Measurements from ENCODE around the gene PSMB2. TPM values are rescaled to one million over a fixed set of nuclear protein-coding genes. Genes with fewer than 3 reads are reported as not detected.

The PSMB2 gene
- total RNA-seq, 2 experiments from 2014 or later, result 28.7 to 86.3 TPM

GRCh38 chr1:35575416-35575958 lies 65.8 kb downstream of the PSMB2 start:
- BruUV-seq (replicated peaks), result no TSS peak
- Histone ChIP-seq H3K9me3 (ENCODE audit: low read length) (no peaks in the 10 kb centered on the region), H3K4me3 (ENCODE audit: low read depth, low read length, poor library complexity, severe bottlenecking) (no peak overlapping the region), H3K4me2 (ENCODE audit: low read length) (no peak overlapping the region), H3K27ac (ENCODE audit: low read depth, low read length, poor library complexity, severe bottlenecking) (no peak overlapping the region), H3K36me3 (ENCODE audit: insufficient read depth, low read length) (no peaks in the 10 kb centered on the region), H3K79me2 (ENCODE audit: insufficient read depth, low read depth, low read length) (no peaks in the 10 kb centered on the region), H3K9me2 (ENCODE audit: insufficient read depth, low read length) (no peaks in the 10 kb centered on the region), H3K4me1 (ENCODE audit: insufficient read depth, low read length, poor library complexity, severe bottlenecking) (peaks cover 19% of the 10 kb centered on the region), H2AFZ (ENCODE audit: low read length) (no peak overlapping the region), H4K20me1 (ENCODE audit: insufficient read depth, low read length) (no peaks in the 10 kb centered on the region)
- intact Hi-C loops (cut with micrococcal nuclease; ENCODE audit: unreplicated experiment), result no loop called here
- POLR2A ChIA-PET, result no interaction called here
- TF ChIP-seq, protein P1, sequence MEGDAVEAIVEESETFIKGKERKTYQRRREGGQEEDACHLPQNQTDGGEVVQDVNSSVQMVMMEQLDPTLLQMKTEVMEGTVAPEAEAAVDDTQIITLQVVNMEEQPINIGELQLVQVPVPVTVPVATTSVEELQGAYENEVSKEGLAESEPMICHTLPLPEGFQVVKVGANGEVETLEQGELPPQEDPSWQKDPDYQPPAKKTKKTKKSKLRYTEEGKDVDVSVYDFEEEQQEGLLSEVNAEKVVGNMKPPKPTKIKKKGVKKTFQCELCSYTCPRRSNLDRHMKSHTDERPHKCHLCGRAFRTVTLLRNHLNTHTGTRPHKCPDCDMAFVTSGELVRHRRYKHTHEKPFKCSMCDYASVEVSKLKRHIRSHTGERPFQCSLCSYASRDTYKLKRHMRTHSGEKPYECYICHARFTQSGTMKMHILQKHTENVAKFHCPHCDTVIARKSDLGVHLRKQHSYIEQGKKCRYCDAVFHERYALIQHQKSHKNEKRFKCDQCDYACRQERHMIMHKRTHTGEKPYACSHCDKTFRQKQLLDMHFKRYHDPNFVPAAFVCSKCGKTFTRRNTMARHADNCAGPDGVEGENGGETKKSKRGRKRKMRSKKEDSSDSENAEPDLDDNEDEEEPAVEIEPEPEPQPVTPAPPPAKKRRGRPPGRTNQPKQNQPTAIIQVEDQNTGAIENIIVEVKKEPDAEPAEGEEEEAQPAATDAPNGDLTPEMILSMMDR (conservative IDR thresholded peaks at IDR 0.05; ENCODE audit: low read length), result no peak
- no peak for TF ChIP-seq EZH2phosphoT487 (IDR thresholded peaks at IDR 0.05; ENCODE audit: borderline replicate concordance, low read depth, low read length)
- DNase-seq (ENCODE audit: low spot score), result no peak
- CTCF ChIA-PET (ENCODE audit: unreplicated experiment), result no interaction called here

DNA sequence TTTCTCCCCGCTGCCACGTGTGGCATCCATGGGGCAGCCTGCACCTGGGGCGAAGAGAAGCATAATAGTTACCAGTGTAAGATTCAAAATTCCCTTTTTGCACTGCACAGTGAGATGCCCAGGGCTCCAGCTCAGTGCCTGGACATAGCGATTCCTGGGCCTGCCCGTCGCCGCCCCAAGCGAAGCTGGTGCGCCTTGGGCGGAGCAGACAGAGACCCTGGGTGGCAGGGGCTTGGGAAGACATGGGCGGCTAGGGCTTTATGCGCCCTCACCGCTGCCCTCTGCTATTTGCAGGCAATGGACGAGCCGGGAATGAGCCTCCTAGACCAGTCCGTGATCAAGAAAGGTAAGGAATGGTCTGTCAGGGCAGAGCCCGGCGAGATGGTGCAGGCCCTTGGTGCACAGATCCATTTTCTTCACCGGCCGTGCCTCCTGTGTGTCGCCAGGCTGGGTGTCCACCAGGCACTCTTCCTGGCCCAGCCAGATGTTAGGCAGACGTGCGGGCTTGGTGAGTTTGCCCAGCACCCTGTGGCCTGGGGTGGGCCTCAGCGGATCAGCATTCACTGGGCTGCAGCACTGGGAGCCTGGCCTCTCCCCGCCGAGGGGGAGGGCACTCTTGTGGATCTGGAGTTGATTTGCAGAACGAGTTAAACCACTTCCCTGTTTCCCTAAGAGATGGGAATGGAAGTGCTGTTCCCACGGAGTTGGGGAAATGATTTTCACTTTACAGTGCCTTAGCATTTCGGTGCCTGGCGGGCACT lies 66.5 kb downstream of the PSMB2 start:
- H3K9me2 ChIP-seq (ENCODE audit: insufficient read depth, low read length), result no peaks in the 10 kb centered on the region
- no peaks in the 10 kb centered on the region for H3K9me3 ChIP-seq (ENCODE audit: low read length)
- no peaks in the 10 kb centered on the region for H3K79me2 ChIP-seq (ENCODE audit: insufficient read depth, low read depth, low read length)
- H3K27ac ChIP-seq (ENCODE audit: low read depth, low read length, poor library complexity, severe bottlenecking), result no peak overlapping the region
- H3K4me2 ChIP-seq (ENCODE audit: low read length), result no peak overlapping the region
- CTCF ChIA-PET (ENCODE audit: unreplicated experiment), result no interaction called here
- peaks cover 18% of the 10 kb centered on the region for H3K4me1 ChIP-seq (ENCODE audit: insufficient read depth, low read length, poor library complexity, severe bottlenecking)
- no TSS peak for BruUV-seq (replicated peaks)
- H4K20me1 ChIP-seq (ENCODE audit: insufficient read depth, low read length), result no peaks in the 10 kb centered on the region
- no peak overlapping the region for H3K4me3 ChIP-seq (ENCODE audit: low read depth, low read length, poor library complexity, severe bottlenecking)
- intact Hi-C loops (cut with micrococcal nuclease; ENCODE audit: unreplicated experiment), result no loop called here
- no peak for TF ChIP-seq EZH2phosphoT487 (IDR thresholded peaks at IDR 0.05; ENCODE audit: borderline replicate concordance, low read depth, low read length)
- TF ChIP-seq, protein P1 (conservative IDR thresholded peaks at IDR 0.05; ENCODE audit: low read length), result no peak
- H2AFZ ChIP-seq (ENCODE audit: low read length), result no peak overlapping the region
- no peaks in the 10 kb centered on the region for H3K36me3 ChIP-seq (ENCODE audit: insufficient read depth, low read length)
- no peak for DNase-seq (ENCODE audit: low spot score)
- POLR2A ChIA-PET, result no interaction called here

DNA sequence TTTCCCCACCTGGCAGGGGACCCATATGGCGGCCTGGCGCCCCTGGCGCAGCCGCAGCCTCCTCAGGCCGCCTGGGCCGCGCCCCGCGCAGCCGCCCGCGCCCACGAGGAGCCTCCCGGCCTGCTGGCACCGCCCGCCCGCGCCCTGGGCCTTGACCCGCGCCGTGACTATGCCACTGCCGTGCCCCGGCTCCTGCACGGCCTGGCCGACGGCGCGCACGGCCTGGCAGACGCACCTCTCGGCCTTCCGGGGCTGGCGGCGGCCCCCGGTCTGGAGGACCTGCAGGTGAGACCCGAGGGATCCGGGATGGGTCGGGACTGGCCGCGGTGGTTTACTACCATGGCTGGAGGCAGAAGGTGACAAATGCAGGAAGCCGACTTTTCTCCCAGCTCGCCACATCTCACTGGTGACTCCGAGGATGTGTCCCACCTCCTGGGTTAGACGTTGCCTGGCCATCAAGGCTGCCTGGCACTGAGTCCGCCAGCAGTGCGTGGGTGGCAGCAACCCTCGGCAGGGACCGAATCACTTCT lies 67.1 kb downstream of the PSMB2 start:
- H3K36me3 ChIP-seq (ENCODE audit: insufficient read depth, low read length), result no peaks in the 10 kb centered on the region
- H3K27ac ChIP-seq (ENCODE audit: low read depth, low read length, poor library complexity, severe bottlenecking), result no peak overlapping the region
- CTCF ChIA-PET (ENCODE audit: unreplicated experiment), result no interaction called here
- DNase-seq (ENCODE audit: low spot score), result no peak
- no peaks in the 10 kb centered on the region for H4K20me1 ChIP-seq (ENCODE audit: insufficient read depth, low read length)
- H3K9me3 ChIP-seq (ENCODE audit: low read length), result no peaks in the 10 kb centered on the region
- intact Hi-C loops (cut with micrococcal nuclease; ENCODE audit: unreplicated experiment), result no loop called here
- H3K4me1 ChIP-seq (ENCODE audit: insufficient read depth, low read length, poor library complexity, severe bottlenecking), result peaks cover 18% of the 10 kb centered on the region
- H3K79me2 ChIP-seq (ENCODE audit: insufficient read depth, low read depth, low read length), result no peaks in the 10 kb centered on the region
- H3K4me3 ChIP-seq (ENCODE audit: low read depth, low read length, poor library complexity, severe bottlenecking), result no peak overlapping the region
- POLR2A ChIA-PET, result no interaction called here
- TF ChIP-seq, protein P1 (conservative IDR thresholded peaks at IDR 0.05; ENCODE audit: low read length), result no peak
- no peak for TF ChIP-seq EZH2phosphoT487 (IDR thresholded peaks at IDR 0.05; ENCODE audit: borderline replicate concordance, low read depth, low read length)
- no peak overlapping the region for H2AFZ ChIP-seq (ENCODE audit: low read length)
- no peaks in the 10 kb centered on the region for H3K9me2 ChIP-seq (ENCODE audit: insufficient read depth, low read length)
- BruUV-seq (replicated peaks), result no TSS peak
- H3K4me2 ChIP-seq (ENCODE audit: low read length), result no peak overlapping the region
